HFF-Myc (cell line): ENCODE data around the gene AGBL1.

Source experiments
- DNase-seq: peaks from one replicate; pipeline ENCODE4 v3.0.0-alpha.2; 2011; ENCODE audit warnings: low read depth; ENCODE audit errors: extremely low read depth
- H3K4me3 ChIP-seq: replicated peaks from 2 replicates; pipeline ENCODE4 v1.5.1; 2011; ENCODE audit warnings: low read depth, mild to moderate bottlenecking, control low read depth, low read length
- CTCF ChIP-seq: IDR thresholded peaks from 2 replicates; pipeline ENCODE4 v1.5.1; 2012; ENCODE audit warnings: mild to moderate bottlenecking, low read depth, low read length, control low read depth; ENCODE audit errors: missing control alignments

Gene AGBL1

DNA sequence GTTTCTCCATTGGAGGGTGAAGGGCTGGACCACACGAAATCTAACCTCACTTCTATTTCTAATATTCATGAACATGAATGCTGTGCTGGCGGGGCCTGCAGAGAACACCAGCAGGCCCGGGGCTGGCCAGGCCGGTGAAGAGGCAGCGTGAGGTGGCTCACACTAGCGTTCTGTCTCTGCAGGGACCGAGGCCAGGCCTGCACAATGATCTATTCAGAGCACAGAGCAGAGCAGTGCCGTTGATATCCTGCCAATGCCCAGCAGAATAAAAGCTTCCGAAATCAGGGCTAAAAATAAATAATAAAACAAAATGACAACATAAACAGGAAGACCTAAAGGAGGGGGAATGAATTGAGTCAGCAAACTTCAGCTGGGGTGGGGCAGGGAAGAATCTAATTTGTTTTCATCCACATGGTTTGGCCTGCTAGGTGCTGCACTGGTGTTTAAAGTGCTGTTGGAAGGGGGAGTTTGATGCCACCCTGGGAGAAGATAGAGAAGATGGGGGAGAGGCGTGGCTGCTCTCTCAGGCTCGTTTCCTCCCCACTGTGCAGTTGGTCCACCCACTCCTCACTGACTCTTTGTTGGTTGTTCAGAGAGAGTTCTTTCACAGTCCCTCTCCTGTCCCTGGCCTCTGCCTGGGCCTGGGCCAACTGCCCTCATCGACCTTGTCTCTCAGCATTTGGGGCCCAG is 837.1 kb downstream of the AGBL1 start:
- H3K4me3 ChIP-seq = no peak overlapping the region
- DNase-seq = no peak
- TF ChIP-seq CTCF = no peak

- TF ChIP-seq CTCF = no peak
- no peak for DNase-seq
- no peak overlapping the region for H3K4me3 ChIP-seq
Measured at GRCh38 chr15:86917361-86917671, 837.6 kb downstream of the AGBL1 start.

GRCh38 chr15:86919581-86919980 is 839.9 kb downstream of the AGBL1 start:
- no peak overlapping the region for H3K4me3 ChIP-seq
- TF ChIP-seq CTCF = no peak
- no peak for DNase-seq

- no peak overlapping the region for H3K4me3 ChIP-seq
- no peak for DNase-seq
- TF ChIP-seq CTCF = no peak
Measured at GRCh38 chr15:86929461-86929860, 849.8 kb downstream of the AGBL1 start.

DNA sequence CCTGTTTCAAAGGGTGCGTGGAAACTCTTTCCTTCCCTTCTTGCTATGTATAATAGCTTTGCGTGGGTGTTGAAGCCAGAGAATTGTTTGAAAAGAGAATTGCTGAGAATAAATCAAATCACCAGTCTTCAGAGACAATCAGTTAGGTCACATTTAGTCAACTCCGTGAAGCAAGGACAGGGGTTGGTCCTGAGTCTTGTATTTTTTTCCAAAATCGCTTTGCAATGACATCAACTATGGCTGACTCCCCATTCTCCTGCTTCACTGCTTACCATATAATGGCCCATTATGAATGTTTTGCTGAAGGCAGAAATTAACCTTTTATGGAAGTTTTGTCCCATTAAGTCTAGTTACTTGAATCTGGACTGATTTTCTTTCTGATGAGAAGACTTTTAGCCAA is 852.8 kb downstream of the AGBL1 start:
- no peak for DNase-seq
- TF ChIP-seq CTCF = no peak
- no peak overlapping the region for H3K4me3 ChIP-seq

DNA sequence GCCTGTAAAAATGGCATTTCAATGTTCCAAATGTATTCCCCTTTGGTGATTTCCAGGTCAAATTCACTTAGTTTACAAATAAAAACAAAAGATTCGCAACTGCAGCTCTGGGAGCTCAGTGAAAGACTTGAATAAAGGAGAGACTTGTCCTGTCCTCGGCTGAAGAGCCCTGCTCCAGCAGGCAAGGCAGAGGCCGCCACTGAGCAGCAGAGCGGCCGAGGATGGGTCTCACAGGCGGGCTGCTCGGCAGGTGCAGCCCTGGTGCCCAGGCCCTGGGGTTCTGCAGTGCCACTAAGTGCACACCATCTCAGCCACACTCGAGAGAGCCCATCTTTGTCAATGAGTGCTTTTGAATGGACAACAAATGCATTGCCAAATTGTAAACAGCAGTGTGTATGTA is 856.2 kb downstream of the AGBL1 start:
- no peak for TF ChIP-seq CTCF
- no peak for DNase-seq
- H3K4me3 ChIP-seq = no peak overlapping the region

- DNase-seq = no peak
- no peak overlapping the region for H3K4me3 ChIP-seq
- TF ChIP-seq CTCF = no peak
Measured at GRCh38 chr15:86942285-86942684, 862.6 kb downstream of the AGBL1 start.
